K562 (cell line): ENCODE results near the gene CLTRN. TPM values are rescaled to one million over a fixed set of nuclear protein-coding genes. Genes with fewer than 3 reads are reported as not detected.

ENCODE experiments used
- ATAC-seq: fragments of 200-7000 bp; cut with Tn5 transposase; 3 replicates; pipeline ENCODE4 v1.9.1; 2020; ENCODE audit warnings: moderate library complexity
- BruUV-seq: library from RNA; stranded (reverse); fragments of 400-500 nt; replicated peaks from 2 replicates; lab custom pipeline; 2021; lab: Mats Ljungman, UMichigan
- CTCF ChIA-PET: fragments of 300-600 bp; formaldehyde crosslinking; extraction: SDS; loops from one replicate; lab custom pipeline; 2021; ENCODE audit warnings: low intra/inter-chr PET ratio; lab: Yijun Ruan, JAX
- POLR2A ChIA-PET: fragments of 300-600, 350-650 bp; sonication (Branson Sonifier 250); formaldehyde crosslinking; extraction: SDS; loops from one replicate; lab custom pipeline; 2021; ENCODE audit warnings: antibody characterized with exemption, inconsistent platforms; lab: Yijun Ruan, JAX
- DNase-seq, 4 experiments: peaks; one replicate each; pipeline versions ENCODE4 v3.0.0 to v3.0.0-alpha.2; 2011 to 2018; ENCODE audit warnings: low spot score in 3 of 4, mixed read lengths in 3 of 4; ENCODE audit errors: extremely low read depth in 1 of 4
- FAIRE-seq: peaks from 2 replicates; lab custom pipeline; 2011; peaks lifted over from hg19 to GRCh38; lab: Jason Lieb, UNC
- H2AFZ ChIP-seq: 2 replicates; pipeline ENCODE4 v1.6.0; 2011; ENCODE audit warnings: low read depth, low read length, control low read depth, inconsistent platforms
- H3K27ac ChIP-seq: fragments of 200-600 bp; 3 replicates; pipeline ENCODE4 v1.8.0; 2011; ENCODE audit warnings: low read depth, mild to moderate bottlenecking, control low read depth, inconsistent platforms, low read length, moderate library complexity, mixed read lengths; ENCODE audit errors: extremely low read depth
- H3K27me3 ChIP-seq, 2 experiments: fragments of 300-600 bp in 1 of 2; 2 replicates in 1 of 2; 3 replicates in 1 of 2; pipeline versions ENCODE4 v1.6.0 to v1.8.0; 2011; ENCODE audit warnings: inconsistent platforms in 2 of 2, low read length in 2 of 2, mild to moderate bottlenecking in 1 of 2, mixed read lengths in 1 of 2, moderate library complexity in 1 of 2; ENCODE audit not compliant: control insufficient read depth in 2 of 2, insufficient read depth in 2 of 2
- H3K36me3 ChIP-seq: fragments of 300-600 bp; 3 replicates; pipeline ENCODE4 v1.8.0; 2011; ENCODE audit warnings: mild to moderate bottlenecking, low read length, inconsistent platforms; ENCODE audit not compliant: control insufficient read depth, insufficient read depth
- H3K4me1 ChIP-seq, 2 experiments: fragments of 200-600 bp in 1 of 2; replicated peaks in 1 of 2; 2 replicates in 1 of 2; 3 replicates in 1 of 2; pipeline versions ENCODE4 v1.5.1 to v1.8.0; 2011; ENCODE audit warnings: inconsistent platforms in 2 of 2, low read length in 2 of 2, mild to moderate bottlenecking in 1 of 2, mixed read lengths in 1 of 2, moderate library complexity in 1 of 2; ENCODE audit not compliant: control insufficient read depth in 2 of 2, insufficient read depth in 2 of 2
- H3K4me2 ChIP-seq: 2 replicates; pipeline ENCODE4 v1.6.1; 2011; ENCODE audit warnings: low read length, control low read depth, inconsistent platforms, mixed read lengths; ENCODE audit not compliant: insufficient read depth
- H3K4me3 ChIP-seq: fragments of 200-600 bp; sonication (generic), shearing (Covaris generic); 2 replicates; pipeline ENCODE4 v1.5.1; 2016; ENCODE audit warnings: control low read depth, inconsistent platforms
- H3K79me2 ChIP-seq: fragments of 200-600 bp; 3 replicates; pipeline ENCODE4 v1.8.0; 2011; ENCODE audit warnings: low read length, inconsistent platforms; ENCODE audit not compliant: control insufficient read depth, insufficient read depth
- H3K9ac ChIP-seq, 2 experiments: 2 replicates each; pipeline versions ENCODE4 v1.6.0 to v1.6.1; 2011; ENCODE audit warnings: low read depth in 2 of 2, low read length in 2 of 2, control low read depth in 1 of 2, inconsistent platforms in 1 of 2, mild to moderate bottlenecking in 1 of 2, mixed read lengths in 1 of 2; ENCODE audit not compliant: insufficient read depth in 1 of 2
- H3K9me1 ChIP-seq: one replicate; pipeline ENCODE4 v1.6.0; 2011; ENCODE audit warnings: inconsistent platforms, mild to moderate bottlenecking, low read length, moderate library complexity; ENCODE audit not compliant: control insufficient read depth, insufficient read depth
- H3K9me3 ChIP-seq: replicated peaks from 2 replicates; pipeline ENCODE4 v1.5.1; 2011; ENCODE audit warnings: low read depth, low read length, inconsistent platforms; ENCODE audit not compliant: control insufficient read depth, insufficient read depth
- H4K20me1 ChIP-seq: replicated peaks from 2 replicates; pipeline ENCODE4 v1.6.1; 2011; ENCODE audit warnings: low read length, inconsistent platforms, mixed read lengths; ENCODE audit not compliant: control insufficient read depth, insufficient read depth
- CEBPZ ChIP-seq: fragments of 150-350 bp; IDR thresholded peaks from 2 replicates; pipeline ENCODE4 v1.6.1; 2014; ENCODE audit warnings: low read depth, mild to moderate bottlenecking, low read length, borderline replicate concordance
- CREM ChIP-seq: IDR thresholded peaks from 2 replicates; pipeline ENCODE4 v1.6.1; 2014; ENCODE audit warnings: antibody characterized with exemption, low read depth
- EP300 ChIP-seq: IDR thresholded peaks from 2 replicates; pipeline ENCODE4 v1.6.1; 2012; ENCODE audit warnings: low read length, improper control_type of control experiment
- GATAD2A ChIP-seq: fragments of 450-650 bp; IDR thresholded peaks from 2 replicates; pipeline ENCODE4 v1.6.1; 2017
- ILK ChIP-seq: fragments of 450-650 bp; IDR thresholded peaks from 2 replicates; pipeline ENCODE4 v1.6.1; 2016; ENCODE audit warnings: missing genetic modification characterization, low read depth, mild to moderate bottlenecking, missing compliant biosample characterization, moderate library complexity, borderline replicate concordance
- KAT2B ChIP-seq: IDR thresholded peaks from one replicate; pipeline ENCODE4 v1.6.1; 2012; ENCODE audit warnings: low read depth, mild to moderate bottlenecking, control low read depth, inconsistent platforms, low read length, moderate library complexity
- MBD2 ChIP-seq: sonication (generic); IDR thresholded peaks from 2 replicates; pipeline ENCODE4 v1.6.1; 2016; ENCODE audit warnings: low read depth, borderline replicate concordance
- MLX ChIP-seq, 2 experiments: fragments of 450-650 bp in 1 of 2; sonication (generic) in 1 of 2; formaldehyde crosslinking; conservative IDR thresholded peaks; 2 replicates each; pipeline versions ENCODE4 v1.4.0 to v1.8.1; 2020 to 2022; ENCODE audit warnings: mild to moderate bottlenecking in 1 of 2, missing genetic modification reagents in 1 of 2
- MTA1 ChIP-seq: fragments of 450-650 bp; IDR thresholded peaks from 2 replicates; pipeline ENCODE4 v1.6.1; 2017; ENCODE audit warnings: borderline replicate concordance
- NR2F6 ChIP-seq: fragments of 450-650 bp; formaldehyde crosslinking; IDR thresholded peaks from 2 replicates; pipeline ENCODE4 v1.4.0; 2020; ENCODE audit warnings: mild to moderate bottlenecking
- PYGO2 ChIP-seq: fragments of 450-650 bp; IDR thresholded peaks from 2 replicates; pipeline ENCODE4 v1.6.1; 2016; ENCODE audit warnings: mild to moderate bottlenecking, missing genetic modification characterization, moderate library complexity, missing compliant biosample characterization
- ZFP30 ChIP-seq: fragments of 250-450 bp; sonication (Bioruptor Pico); IDR thresholded peaks from 2 replicates; pipeline ENCODE4 v1.8.0; 2022; ENCODE audit warnings: moderate library complexity, mild to moderate bottlenecking, inconsistent platforms, borderline replicate concordance
- ZNF707 ChIP-seq: fragments of 250-450 bp; sonication (Bioruptor Pico); conservative IDR thresholded peaks from 2 replicates; pipeline ENCODE4 v1.8.0; 2022; ENCODE audit warnings: inconsistent platforms, mild to moderate bottlenecking, moderate library complexity
- ZNF764 ChIP-seq: fragments of 250-450 bp; sonication (Bioruptor Pico); IDR thresholded peaks from 2 replicates; pipeline ENCODE4 v1.4.0; 2020; ENCODE audit warnings: low read depth, mild to moderate bottlenecking, moderate library complexity
- ZNF77 ChIP-seq: fragments of 250-450 bp; sonication (Bioruptor Pico); IDR thresholded peaks from 2 replicates; pipeline ENCODE4 v1.5.0; 2020
- ZNF785 ChIP-seq: fragments of 250-450 bp; sonication (Bioruptor Pico); IDR thresholded peaks from 2 replicates; pipeline ENCODE4 v1.4.0; 2020; ENCODE audit warnings: mild to moderate bottlenecking
- WGBS: fragments of 100-300 bp; shearing (Covaris generic); methylation state at CpG from one replicate; pipeline ENCODE4 v1.1.6; 2016; ENCODE audit warnings: low coverage, mixed read lengths; ENCODE audit not compliant: insufficient coverage; ENCODE audit errors: missing lambda C conversion rate; 5-methylcytosine and 5-hydroxymethylcytosine counted together
- in situ Hi-C: fragments of 300-500 bp; cut with MboI; formaldehyde crosslinking; loops from 4 replicates; pipeline ENCODE4 v1.15.0; 2018; ENCODE audit warnings: inconsistent platforms, mixed read lengths
- intact Hi-C: fragments of 100-400 bp; cut with micrococcal nuclease; formaldehyde crosslinking; loops from 2 replicates; pipeline ENCODE4 v1.14.2; 2022
- polyA plus RNA-seq, 8 experiments: library from polyadenylated mRNA; depleted of rRNA in 4 of 8; stranded (reverse) in 5 of 8; unstranded in 3 of 8; fragments of >200 nt; fragmentation: Nextera tagmentation in 2 of 8; fragmentation: Illumina TruSeq in 1 of 8; extraction: Ambion mirVana in 2 of 8; extraction: Trizol in 1 of 8; gene quantifications; 2 replicates each; pipeline versions ENCODE4 v1.2.1 to v1.2.3, GENCODE V29; 2011 to 2014; ENCODE audit warnings: inconsistent platforms in 1 of 8, missing spikeins in 1 of 8
- total RNA-seq, 7 experiments: library from RNA; depleted of rRNA in 6 of 7; stranded (reverse); fragments of >200 nt in 6 of 7; fragmentation: Illumina TruSeq in 2 of 7; extraction: Trizol in 2 of 7; gene quantifications; 2 replicates each; pipeline versions ENCODE4 v1.2.1 to v1.2.3, GENCODE V29; 2011 to 2021; ENCODE audit warnings: low replicate concordance in 1 of 7
- TF ChIP-seq, protein P1 (sequence below): sonication (generic); formaldehyde crosslinking; IDR thresholded peaks from 2 replicates; pipeline ENCODE4 v1.8.0; 2022; ENCODE audit warnings: mild to moderate bottlenecking, missing genetic modification reagents

The CLTRN gene
- total and polyA plus RNA-seq, 9 of the 15 experiments (the other 6 are each of a cell fraction or from before 2014, with no cell fraction given): 0.11 to 0.36 (median 0.18) TPM; not detected in 2

GRCh38 chrX:15663439-15663838 is 1.2 kb downstream of the CLTRN start:
- ChIA-PET POLR2A (no interaction called here), CTCF (no interaction called here)
- no peak overlapping the region for H3K9ac ChIP-seq
- no peak overlapping the region for H3K27ac ChIP-seq
- H2AFZ ChIP-seq: no peak overlapping the region
- no peak for DNase-seq
- H3K4me3 ChIP-seq: no peak overlapping the region
- H3K36me3 ChIP-seq: no peaks in the 10 kb centered on the region
- H3K4me1 ChIP-seq: no peaks in the 10 kb centered on the region
- no peaks in the 10 kb centered on the region; a peak in 3 of 5 replicates for H3K27me3 ChIP-seq
- in situ Hi-C loops: loop anchor here (10.0 kb wide), 1 partner anchor 189 kb away; no protein-coding TSS in a partner anchor
- no peaks in the 10 kb centered on the region for H4K20me1 ChIP-seq
- no peak for ATAC-seq
- WGBS: 7% methylated on average over 1 of the region's 1 CpG
- no peaks in the 10 kb centered on the region for H3K9me3 ChIP-seq
- no peak overlapping the region for H3K4me2 ChIP-seq
- BruUV-seq: no TSS peak
- no peaks in the 10 kb centered on the region for H3K9me1 ChIP-seq
- H3K79me2 ChIP-seq: no peaks in the 10 kb centered on the region
- FAIRE-seq: no peak
- intact Hi-C loops: no loop called here
- no peak for TF ChIP-seq ZNF77
- TF ChIP-seq MTA1: no peak
- no peak for TF ChIP-seq ZFP30 (CRISPR knock-in tag)
- TF ChIP-seq, protein P1, sequence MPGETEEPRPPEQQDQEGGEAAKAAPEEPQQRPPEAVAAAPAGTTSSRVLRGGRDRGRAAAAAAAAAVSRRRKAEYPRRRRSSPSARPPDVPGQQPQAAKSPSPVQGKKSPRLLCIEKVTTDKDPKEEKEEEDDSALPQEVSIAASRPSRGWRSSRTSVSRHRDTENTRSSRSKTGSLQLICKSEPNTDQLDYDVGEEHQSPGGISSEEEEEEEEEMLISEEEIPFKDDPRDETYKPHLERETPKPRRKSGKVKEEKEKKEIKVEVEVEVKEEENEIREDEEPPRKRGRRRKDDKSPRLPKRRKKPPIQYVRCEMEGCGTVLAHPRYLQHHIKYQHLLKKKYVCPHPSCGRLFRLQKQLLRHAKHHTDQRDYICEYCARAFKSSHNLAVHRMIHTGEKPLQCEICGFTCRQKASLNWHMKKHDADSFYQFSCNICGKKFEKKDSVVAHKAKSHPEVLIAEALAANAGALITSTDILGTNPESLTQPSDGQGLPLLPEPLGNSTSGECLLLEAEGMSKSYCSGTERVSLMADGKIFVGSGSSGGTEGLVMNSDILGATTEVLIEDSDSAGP: no peak
- TF ChIP-seq KAT2B: no peak
- no peak for TF ChIP-seq GATAD2A
- no peak for TF ChIP-seq CREM
- TF ChIP-seq CEBPZ: no peak
- TF ChIP-seq ZNF785: no peak
- no peak for TF ChIP-seq PYGO2 (tag)
- TF ChIP-seq NR2F6: no peak
- TF ChIP-seq EP300: no peak
- TF ChIP-seq ZNF707: no peak
- no peak for TF ChIP-seq MLX (CRISPR knock-in tag; conservative IDR thresholded peaks at IDR 0.05)
- no peak for TF ChIP-seq ZNF764 (CRISPR knock-in tag)
- no peak for TF ChIP-seq ILK (tag)
- no peak for TF ChIP-seq MBD2
